Mammary epithelial cell (primary cell): Measurements from ENCODE around the gene ILKAP.

Source experiments
- CTCF ChIP-seq, 2 donors: IDR thresholded peaks in 1 of 2; conservative IDR thresholded peaks in 1 of 2; 2 replicates each; pipeline ENCODE4 v1.5.1; 2011 to 2012; ENCODE audit warnings: inconsistent platforms in 2 of 2, low read length in 2 of 2, mild to moderate bottlenecking in 2 of 2, control low read depth in 1 of 2, low read depth in 1 of 2; ENCODE audit not compliant: insufficient read depth in 1 of 2; ENCODE audit errors: extremely low read depth in 1 of 2
- EZH2 ChIP-seq: IDR thresholded peaks from 2 replicates; pipeline ENCODE4 v1.6.1; 2012; ENCODE audit warnings: low read length, inconsistent platforms, borderline replicate concordance

DNA sequence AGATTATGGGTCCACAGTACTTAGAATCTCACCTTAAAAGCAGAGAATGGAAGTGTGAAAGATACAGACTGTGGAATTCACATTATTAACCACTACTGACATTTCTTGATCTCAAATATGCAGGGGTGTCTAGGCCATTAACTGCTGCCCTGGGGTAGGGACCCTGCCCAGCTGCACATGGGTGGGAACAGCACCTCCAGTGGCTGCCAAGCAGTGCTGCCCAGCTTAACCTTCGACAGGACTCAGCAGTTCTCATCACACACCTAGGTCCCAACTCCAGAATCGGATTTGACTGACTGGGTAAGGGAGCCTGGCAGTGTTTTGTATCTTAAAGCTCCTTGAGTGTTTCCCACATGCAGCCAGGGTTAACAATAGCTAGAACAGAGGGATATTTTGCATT, 29.8 kb downstream of the ILKAP start:
- peak; percentile 24 to 27 for TF ChIP-seq CTCF (conservative IDR thresholded peaks at IDR 0.05 in 1 of 2, IDR thresholded peaks at IDR 0.05 in 1 of 2; ENCODE audit: extremely low read depth in 1 of 2, insufficient read depth in 1 of 2, low read depth in 1 of 2, low read length in 2 of 2)
- TF ChIP-seq EZH2 = no peak
